Hematopoietic multipotent progenitor cell treated with erythropoietin and hydrocortisone succinate and interleukin-3 and kit ligand, for 17 days (in vitro differentiated cells): ENCODE data around the gene CS.
A peak's percentile ranks its signal among the peaks of the same experiment; 100 is the strongest.
"Not testable (repeated sequence)": the region's sequence is repeated elsewhere in the genome, so short reads cannot be mapped to it uniquely, and the experiment has no call there.

ENCODE experiments used
- DNase-seq: peaks from one replicate; pipeline ENCODE4 v3.0.0-alpha.2; 2015; ENCODE audit warnings: low spot score

CS gene

GRCh38 chr12:56280849-56281248, 19.3 kb downstream of the CS start:
- DNase-seq = no peak

GRCh38 chr12:56278905-56279304, 21.2 kb downstream of the CS start:
- DNase-seq = no peak

- DNase-seq = no peak
Observed at GRCh38 chr12:56274299-56274698, 25.8 kb downstream of the CS start.

GRCh38 chr12:56272468-56272867, 27.7 kb downstream of the CS start:
- not testable (repeated sequence) for DNase-seq

- peak; percentile 23 for DNase-seq
Observed at GRCh38 chr12:56271031-56271430, 29.1 kb downstream of the CS start.

GRCh38 chr12:56267443-56268071, 32.6 kb downstream of the CS start:
- no peak for DNase-seq

GRCh38 chr12:56266693-56267442, 33.3 kb downstream of the CS start, which contains the start of gene COQ10A:
COQ10A (plus strand) TSS chr12:56266942; CDS start chr12:56267119, 177 bp downstream.
- peak; percentile 86 for DNase-seq

GRCh38 chr12:56266068-56266692, 34.0 kb downstream of the CS start:
- DNase-seq = not testable (repeated sequence)

GRCh38 chr12:56262955-56263354, 37.2 kb downstream of the CS start:
- not testable (repeated sequence) for DNase-seq

- no peak for DNase-seq
Observed at GRCh38 chr12:56261503-56262232, 38.5 kb downstream of the CS start.

- DNase-seq = no peak
Observed at GRCh38 chr12:56260921-56261320, 39.2 kb downstream of the CS start.

GRCh38 chr12:56260380-56260779, 39.8 kb downstream of the CS start:
- DNase-seq = no peak

- DNase-seq = no peak
Observed at GRCh38 chr12:56258820-56259183, 41.3 kb downstream of the CS start.

GRCh38 chr12:56258068-56258819, 41.9 kb downstream of the CS start, which contains the start of gene ANKRD52:
ANKRD52 (minus strand) TSS chr12:56258384; CDS start chr12:56258269, 115 bp downstream.
- peak; percentile 86 for DNase-seq

GRCh38 chr12:56257491-56258067, 42.6 kb downstream of the CS start:
- no peak for DNase-seq

GRCh38 chr12:56257071-56257470, 43.1 kb downstream of the CS start:
- DNase-seq = no peak

- peak; percentile 40 for DNase-seq
Observed at GRCh38 chr12:56256326-56256960, 43.7 kb downstream of the CS start.

- no peak for DNase-seq
Observed at GRCh38 chr12:56255671-56256070, 44.5 kb downstream of the CS start.

- peak; percentile 73 for DNase-seq
Observed at GRCh38 chr12:56253091-56253490, 47.0 kb downstream of the CS start.

- DNase-seq = no peak
Observed at GRCh38 chr12:56252649-56253048, 47.5 kb downstream of the CS start.

GRCh38 chr12:56248711-56249110, 51.4 kb downstream of the CS start:
- DNase-seq = no peak
